Stimulated activated CD4-positive, alpha-beta T cell treated with anti-CD3 and anti-CD28 coated beads, Interleukin-2, amount 100 ng/mL, for 4 hours (primary cell): ENCODE results near the gene CTIF.
"Not testable (repeated sequence)": the region's sequence is repeated elsewhere in the genome, so short reads cannot be mapped to it uniquely, and the experiment has no call there.

Experiments used
- DNase-seq: peaks from one replicate; pipeline ENCODE4 v3.0.0-alpha.2; 2020; ENCODE audit warnings: low read depth

The CTIF gene

DNA sequence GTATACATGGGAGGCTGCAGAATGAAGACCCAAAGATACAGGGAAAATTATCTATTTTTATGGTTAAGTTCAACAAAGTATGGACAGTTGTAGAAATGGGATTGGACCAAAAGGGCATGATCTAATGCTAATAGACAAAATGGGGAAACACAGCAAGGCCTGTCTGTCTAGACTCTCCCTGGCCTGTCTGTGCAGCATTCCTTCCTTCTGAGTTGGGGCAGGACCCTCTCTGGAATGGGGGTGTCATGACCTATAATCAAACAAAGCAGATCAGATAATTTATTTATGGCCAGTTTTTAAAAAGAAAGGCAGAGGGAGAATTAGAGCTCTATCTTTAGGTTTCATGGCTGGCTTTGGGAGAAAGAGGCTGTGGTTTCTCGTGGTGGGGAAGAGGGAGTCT is 104.4 kb downstream of the CTIF start:
- no peak for DNase-seq

DNA sequence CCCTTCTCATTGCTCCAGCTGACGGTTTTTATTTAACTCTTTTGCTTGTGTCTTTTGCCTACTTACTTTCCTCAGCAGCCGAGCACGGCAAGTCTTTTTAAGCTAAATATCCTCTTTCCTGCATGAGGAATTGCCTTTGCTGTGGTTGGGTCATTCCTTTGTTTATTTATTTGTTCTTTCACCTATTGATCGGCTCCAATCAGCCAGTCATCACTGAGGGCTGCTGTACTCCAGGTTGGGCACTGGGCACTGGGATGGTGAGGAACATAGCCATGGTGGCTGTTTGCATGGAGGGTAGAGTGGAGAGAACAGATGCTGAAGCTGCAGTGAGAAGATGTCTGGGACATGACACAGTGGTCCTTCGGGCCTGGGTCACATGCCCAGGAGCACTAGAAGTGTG is 105.2 kb downstream of the CTIF start:
- no peak for DNase-seq

DNA sequence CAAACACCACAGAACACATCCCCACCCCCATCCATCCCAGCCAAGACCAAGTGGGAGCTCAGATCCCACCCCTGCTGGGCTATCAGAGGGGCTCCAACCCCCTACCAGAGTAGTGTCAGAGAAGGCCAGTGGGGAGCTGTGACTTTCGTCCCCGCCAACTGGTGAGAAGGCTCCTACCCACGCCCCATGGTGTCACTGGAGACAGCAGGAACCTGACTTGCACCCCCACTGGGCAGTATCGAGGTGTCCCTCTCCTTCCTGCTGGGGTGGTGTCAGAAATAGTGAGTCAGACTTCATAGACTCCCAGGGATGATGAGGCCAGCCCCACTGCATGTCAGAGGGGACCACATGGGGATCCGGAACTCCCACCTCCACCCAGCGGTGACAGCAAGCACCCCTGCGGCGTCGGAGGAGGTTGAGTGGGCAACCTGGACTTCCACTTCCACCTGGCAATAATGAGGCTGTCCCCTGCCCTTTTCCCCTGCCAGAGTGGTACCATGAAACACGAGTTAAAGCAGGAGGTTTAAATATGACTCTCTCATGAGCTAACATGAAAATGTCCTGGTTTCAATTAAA is 106.7 kb downstream of the CTIF start:
- no peak for DNase-seq

DNA sequence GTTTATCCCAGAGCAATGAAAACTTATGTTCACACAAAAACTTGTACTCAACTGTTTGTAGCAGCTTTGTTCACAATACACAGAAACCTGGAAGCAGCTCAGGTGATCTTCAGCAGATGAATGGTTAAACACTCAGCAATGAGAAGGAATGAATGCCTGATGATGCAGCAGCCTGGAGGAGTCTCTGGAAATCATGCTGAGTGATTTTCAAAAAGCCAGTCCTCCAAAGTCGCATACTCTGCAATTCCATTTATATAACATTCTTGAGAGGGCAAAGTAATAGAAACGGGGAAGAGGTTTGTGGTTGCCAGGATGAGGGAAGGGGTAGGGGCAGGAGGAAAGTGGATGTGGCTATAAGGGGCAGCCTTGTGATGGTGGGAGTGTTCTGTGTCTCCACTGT is 108.1 kb downstream of the CTIF start:
- no peak for DNase-seq

DNA sequence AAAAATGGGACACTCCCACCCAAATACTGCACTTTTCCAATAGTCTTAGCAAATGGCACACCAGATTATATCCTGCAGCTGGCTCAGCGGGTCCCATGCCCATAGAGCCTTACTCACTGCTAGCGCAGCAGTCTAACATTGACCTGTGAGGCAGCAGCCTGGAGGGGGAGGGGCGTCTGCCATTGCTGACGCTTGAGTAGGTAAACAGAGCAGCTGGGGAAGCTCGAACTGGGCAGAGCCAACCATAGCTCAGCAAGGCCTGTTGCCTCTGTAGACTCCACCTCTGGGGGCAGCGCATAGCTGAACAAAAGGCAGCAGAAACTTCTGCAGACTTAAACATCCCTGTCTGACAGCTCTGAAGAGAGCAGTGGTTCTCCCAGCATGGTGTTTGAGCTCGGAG is 110.4 kb downstream of the CTIF start:
- no peak for DNase-seq

DNA sequence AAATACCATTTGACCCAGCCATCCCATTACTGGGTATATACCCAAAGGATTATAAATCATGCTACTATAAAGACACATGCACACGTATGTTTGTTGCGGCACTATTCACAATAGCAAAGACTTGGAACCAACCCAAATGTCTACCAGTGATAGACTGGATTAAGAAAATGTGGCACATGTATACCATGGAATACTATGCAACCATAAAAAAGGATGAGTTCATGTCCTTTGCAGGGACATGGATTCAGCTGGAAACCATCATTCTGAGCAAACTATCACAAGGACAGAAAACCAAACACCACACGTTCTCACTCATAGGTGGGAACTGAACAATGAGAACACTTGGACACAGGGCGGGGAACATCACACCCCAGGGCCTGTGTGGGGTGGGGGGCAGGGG is 115.8 kb downstream of the CTIF start:
- DNase-seq: not testable (repeated sequence)

DNA sequence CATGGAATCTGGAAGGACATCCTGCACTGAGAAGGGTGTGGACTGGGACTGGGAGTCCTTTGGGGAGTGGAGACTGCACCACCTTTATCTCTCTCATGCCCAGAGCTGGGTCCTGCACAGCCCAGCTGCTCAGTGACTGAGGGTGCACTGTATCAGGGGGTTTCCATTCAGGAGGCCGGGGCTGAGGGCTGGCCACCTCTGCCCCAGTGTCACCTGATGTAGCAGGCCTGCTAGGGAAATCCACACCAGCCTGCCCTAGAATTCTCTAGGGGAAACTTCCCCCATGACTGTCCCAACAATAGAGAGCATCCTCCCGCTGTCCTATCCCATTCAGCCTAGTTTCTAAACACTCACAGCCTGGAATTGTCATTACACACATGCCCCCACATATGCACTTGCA is 116.7 kb downstream of the CTIF start:
- DNase-seq: no peak

DNA sequence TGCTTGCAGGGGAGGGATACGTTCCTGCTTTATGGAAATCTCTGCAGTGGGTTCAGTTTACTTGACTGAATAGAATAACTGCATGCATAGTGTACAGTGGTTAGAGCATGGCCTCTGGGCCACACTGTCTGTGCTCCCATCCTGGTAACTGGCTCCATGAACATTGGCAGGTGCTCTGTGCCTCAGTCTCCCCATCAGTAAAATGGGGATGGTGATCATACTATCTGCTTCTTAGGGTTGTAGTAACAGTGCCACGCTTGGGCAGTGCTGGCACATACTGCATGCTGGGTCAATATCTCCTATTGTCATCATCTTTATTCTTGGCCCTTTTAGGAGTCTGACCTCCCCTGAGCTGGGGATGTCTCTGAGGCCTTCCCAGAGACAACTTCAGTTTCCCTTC is 117.3 kb downstream of the CTIF start:
- DNase-seq: no peak

DNA sequence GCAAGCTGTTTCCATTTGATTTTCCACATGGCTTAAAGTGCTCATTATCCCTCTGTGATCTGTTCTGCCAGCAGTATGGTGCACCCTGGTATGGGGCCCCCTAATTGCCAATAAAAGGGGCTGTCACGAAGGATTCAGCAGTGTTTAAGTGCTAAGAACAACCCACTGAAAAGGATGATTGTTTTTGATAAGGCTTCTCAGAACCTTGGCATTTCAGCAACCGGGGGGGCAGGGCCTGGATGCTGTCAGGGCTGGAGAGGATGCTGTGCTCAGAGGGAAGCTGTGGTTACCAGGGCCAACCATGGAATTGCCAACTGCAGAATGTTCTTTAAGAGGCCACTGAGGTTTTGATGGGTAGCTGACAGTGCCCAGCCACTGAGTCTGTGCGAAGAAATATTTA is 117.8 kb downstream of the CTIF start:
- DNase-seq: no peak

DNA sequence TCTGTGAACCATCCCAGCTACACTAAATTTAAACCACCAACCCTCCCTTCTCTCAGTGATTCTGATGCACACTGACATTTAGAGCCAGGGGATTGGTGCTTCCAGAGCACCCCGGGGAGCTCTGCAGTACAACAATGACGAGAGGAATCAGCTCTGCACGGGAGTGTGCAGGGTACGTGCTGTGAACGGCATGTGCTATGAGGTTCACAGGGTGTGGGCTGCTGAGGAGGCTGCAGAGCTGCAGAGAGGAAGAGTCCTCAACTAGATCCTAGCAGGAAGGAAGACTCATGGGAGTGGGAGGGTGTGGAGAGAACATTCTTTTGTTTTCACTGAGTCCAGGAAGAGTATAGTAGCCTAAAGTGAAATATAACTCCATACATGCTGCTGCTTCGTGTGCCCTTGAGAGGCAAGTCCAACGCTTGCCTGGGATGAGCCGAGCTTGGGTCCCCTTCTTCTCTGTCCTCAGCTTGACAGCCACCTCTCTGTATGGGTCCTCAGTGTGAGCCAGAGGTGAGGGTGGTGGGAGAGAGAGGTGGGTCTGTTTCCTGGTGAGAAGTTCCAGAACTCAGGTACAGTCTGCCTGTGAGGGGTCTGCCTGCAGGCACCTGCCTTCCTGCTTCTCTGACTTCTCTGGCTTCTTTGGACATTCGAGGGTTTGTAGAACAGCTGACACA is 118.8 kb downstream of the CTIF start:
- DNase-seq: no peak

DNA sequence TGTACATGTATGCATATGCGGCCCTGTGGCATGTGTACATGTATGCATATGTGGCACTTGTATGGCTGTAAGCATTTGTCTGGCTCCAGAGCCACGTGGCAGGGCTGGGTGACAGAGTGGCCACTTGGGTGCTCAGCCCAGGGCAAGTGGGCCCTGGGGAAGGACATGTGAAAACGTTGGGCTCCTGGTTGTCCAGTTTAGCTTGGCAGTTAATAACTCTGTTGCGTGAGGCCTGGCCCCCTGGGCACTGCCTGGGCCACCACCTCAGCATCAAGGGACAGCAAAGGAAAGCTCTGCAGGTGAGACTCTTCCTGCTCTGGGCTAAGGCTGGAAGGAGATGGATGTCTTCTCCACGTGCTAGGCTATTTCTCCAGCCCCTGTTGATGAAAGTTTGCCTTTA is 119.9 kb downstream of the CTIF start:
- DNase-seq: no peak

DNA sequence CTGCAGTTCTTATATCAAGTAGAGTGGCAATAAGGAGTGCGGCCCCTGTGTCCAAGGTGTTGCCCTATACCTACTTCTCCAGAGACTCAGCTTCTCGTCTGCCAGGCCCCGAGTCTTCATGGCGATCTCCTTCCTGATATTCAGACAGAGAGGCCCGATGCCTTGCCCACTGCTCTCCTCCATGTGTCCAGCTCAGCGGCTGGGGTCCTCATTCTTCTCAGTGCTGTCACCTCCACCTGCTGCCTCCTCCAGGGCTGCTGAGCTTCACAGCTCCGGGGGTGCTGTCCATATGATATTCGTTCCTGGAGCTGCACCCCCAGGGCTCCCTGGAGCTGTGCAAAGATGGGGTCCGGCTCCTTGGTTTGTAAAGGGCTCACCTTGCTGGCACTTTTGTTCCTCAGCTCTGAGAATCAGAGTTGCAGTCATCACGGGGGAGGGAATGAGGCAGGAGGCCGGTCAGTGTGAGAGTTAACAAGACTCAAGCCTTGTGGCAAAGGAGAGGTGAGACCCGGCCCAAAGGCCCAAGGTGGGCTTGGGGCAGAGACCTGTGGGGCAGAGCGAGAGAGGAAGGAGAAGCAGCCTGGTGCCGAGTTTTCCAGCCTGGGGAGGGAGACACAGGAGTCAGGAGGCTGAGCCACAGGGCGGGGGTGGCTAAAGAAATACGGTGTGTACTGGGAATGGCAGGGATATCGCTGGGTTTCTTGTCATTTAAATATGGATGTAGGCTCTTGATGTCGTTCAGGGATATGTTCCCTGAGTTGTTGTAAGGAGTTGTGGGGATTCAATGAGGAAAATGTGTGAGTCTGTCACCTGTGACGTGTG is 120.6 kb downstream of the CTIF start:
- no peak for DNase-seq

DNA sequence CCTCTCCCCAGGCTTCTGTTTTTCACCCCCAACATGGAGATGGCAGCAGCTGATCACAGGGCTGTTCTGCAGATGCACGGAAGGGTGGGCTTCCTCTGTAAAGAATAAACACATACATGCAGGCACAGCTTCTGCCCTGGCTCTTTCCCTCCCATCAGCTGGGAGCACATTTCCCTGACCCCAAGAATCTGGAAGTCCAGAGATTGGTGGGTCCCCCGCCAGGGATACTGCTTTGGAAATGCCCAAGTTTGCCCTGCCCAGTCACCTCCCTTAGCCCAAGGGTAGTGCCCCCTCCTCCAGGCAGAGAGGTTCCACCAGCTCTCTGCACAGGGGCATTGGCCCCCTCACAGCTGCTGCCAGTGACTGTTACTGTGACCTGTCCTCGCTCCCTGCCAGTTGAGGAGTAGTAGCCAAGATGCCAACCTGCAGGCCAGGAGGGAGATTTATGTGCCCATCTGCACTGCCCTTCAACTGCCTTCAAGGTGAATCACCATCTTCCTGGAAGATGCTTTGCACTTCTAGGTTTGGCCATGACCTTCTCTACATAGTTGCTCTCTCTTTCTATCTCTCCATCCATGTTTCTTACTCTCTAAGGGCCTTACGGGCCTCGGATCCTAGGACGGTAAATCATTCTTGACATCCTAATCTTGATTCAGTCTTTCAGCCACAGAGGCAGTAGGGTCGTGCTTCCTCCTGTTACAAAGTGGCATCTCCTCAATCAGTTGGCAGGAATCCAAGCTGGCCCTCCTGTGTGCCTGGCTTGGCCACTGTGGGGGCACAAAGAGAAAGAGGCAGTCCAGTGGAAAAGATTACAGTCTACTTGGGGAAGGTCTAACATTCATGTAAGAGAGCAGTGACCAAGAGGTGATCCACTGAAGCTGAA is 121.8 kb downstream of the CTIF start:
- no peak for DNase-seq

DNA sequence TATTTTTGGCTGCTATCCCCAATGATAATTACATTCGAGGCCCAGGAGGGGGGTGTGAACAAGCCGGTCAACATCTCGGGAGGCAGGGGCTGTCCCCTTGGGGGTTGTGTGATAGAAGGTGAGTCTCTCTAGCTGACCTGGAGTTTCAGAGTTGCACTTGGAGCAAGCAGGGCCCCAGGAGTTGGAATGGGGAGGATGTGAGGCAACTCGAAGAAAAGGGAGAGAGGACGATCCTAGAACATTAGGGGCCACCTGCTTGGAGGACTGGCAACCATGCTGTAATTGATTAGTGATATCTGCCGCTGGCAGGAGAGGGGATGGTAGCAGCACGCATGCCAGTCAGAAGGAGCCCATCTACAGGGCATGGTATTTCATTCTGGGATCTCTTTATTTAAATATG is 122.6 kb downstream of the CTIF start:
- DNase-seq: no peak

DNA sequence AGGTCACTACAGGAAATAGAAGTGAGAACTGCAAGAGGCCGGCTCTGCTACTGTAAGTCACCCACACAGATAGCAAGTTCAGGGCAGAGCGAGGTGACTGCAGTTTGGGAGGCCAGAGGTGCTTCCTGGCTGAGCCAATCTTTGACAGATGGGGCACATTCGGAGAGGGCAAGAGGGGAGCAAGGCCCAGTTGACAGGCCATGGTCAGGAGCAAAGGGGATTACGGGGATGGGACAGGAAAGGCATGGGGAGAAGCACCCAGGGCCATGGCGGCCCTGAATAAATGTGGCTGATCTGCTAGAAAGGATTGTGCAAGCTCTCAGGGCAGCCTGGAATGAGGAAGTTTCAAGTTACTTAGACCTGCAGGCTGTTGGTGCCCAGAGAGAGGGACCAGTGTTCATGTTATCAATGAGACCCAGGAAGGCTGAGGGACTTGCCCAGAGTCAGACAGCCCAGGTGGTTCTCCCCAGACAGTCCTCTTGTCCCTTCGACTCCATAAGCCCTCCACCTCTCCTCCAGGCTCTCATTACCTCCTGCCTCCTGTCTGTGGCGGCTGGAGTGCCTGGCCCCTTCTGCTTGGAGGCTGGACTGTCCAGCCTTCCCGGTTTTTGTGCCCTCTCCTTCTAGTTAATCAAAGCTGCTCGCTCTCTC is 123.3 kb downstream of the CTIF start:
- no peak for DNase-seq

DNA sequence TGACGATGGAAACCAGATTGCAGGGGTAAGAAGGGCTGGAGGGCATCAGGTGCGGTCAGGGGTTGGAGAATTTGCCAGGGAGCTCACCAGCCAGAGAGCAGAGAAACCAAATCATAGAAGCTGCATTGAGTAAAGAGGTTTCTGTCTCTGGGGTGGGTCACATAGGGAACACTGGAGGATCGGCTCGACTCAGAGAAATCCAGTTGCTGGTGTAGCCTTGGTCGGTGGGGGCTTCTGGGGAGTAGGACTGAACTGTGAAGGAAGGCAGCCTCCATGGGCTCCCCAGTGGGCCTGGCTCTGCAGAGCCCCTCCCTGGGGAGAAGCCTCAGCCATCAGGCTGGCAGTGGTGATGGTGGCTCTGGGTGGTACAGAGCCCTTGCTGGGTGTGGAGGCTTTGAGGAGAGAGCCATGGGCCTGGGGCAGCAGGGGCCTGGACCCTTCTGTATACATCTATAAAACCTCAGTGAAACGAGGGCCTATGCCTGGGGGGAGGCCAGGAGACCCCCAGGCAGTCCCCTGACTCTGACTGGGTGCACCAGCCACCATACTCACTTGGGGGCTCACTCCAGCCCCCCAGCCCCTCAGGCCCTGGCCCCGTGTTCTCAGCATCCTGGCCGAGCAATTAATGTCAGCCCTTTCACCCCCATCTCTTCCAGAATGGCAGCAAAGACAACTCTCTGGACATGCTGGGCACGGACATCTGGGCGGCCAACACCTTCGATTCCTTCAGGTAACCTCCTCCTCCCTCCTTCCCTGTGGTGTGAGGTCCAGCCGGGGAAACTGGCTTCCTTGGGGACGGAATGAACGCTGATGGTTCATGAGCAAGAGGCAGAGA is 124.5 kb downstream of the CTIF start:
- DNase-seq: no peak

DNA sequence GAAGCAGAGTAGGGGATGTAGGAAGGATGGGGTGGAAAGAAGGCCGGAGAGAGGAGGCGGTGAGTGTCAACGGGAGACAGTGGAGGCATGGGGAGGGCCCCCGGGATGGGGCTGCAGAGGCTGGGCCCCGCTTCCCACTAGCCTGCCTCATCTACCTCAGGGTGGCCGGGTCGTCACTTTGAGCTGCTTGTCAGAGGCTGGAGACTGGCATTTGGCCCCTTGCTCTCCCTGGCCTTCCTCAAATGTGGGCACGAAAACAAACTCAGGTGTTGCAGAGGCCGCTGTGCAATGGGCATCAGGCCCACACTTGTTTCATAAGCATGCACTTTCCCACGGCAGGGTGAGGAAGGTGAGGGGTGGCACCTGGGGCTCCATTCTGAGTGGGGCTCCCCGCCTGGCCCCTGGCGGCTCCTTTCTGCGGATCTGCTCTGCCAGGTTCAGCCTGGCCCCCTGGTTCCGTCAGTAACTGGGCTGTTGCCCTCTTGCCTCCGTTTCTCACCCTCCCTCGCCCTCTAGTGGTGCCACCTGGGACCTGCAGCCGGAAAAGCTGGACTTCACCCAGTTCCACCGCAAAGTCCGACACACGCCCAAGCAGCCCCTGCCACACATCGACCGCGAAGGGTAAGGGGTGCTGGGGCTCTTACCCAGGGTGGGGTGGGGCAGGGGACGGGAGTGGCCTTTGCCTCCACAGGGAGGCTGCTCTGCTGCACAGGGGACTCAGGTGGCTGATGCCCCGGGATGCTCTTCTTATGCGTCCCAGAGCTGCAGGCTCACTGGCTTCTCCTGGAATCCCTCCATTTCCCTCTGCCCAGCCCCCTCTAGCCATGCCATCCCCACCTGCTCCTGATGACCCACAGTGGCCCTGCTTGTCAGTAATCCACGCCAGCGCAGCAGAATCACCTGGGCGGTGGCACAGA is 125.4 kb downstream of the CTIF start:
- peak; percentile 14 for DNase-seq

DNA sequence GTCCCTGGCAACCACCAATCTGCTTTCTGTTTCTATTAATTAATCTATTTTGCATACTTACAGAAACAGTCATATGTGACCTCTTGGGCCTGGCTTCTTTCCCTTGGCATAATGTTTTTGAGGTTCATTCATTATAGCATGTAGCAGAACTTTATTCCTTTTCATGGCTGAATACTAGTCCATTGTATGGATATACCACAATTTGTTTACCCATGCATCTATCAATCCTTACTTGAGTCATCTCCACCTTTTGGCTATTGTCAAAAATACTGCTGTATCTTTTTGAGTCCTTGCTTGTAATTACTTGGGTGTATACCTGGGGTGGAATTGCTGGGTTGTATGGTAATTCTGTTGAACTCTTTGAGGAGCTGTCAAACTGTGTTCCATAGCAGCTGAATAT is 126.8 kb downstream of the CTIF start:
- DNase-seq: no peak

DNA sequence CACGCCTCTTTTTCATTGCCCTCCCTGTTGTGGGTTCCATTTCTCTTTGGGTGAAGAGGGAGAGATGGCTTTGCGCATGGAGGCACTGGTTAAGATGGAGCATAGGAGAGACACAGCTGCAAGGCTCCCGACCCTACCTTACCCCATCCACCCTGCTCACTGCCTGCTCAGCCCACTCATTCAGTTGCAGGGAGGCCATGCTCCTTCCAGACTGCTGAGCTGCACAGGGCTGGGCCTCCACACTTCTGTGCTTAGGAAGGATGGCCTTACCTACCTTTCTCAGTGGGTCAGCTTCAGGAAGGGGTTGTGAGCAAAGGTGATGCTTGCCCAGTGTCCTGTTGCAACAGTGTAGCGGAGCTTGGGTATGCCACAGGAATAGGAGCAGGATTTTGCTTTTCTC is 127.8 kb downstream of the CTIF start:
- DNase-seq: no peak
